ENCODE data around the gene NFATC1. TPM values are rescaled to one million over a fixed set of nuclear protein-coding genes. Genes with fewer than 3 reads are reported as not detected.

NFATC1 gene
- total RNA-seq, 4 donors from 2014 or later, result 10.1 to 15.0 (median 12.7) TPM

DNA sequence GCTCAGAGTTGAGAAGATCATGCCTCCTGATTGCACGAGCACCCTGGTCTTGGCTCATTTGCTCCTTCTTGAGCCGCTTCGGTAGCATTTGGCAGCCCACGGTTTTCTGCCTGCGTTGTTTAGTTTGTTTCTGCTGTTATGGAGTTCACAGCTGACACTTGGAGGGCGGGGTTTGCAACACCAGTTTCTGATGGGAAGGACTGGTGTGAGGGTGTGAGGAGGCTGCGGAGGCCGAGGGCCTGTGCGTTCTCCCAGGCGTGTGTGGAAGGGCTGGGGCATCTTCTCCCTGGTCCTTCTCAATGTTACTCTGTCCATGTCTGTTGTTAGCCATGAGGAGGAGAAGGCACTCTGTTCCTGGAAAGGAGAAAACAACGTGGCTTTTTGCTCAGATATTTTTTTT is 22.9 kb downstream of the NFATC1 start:
- TF ChIP-seq, protein P1, sequence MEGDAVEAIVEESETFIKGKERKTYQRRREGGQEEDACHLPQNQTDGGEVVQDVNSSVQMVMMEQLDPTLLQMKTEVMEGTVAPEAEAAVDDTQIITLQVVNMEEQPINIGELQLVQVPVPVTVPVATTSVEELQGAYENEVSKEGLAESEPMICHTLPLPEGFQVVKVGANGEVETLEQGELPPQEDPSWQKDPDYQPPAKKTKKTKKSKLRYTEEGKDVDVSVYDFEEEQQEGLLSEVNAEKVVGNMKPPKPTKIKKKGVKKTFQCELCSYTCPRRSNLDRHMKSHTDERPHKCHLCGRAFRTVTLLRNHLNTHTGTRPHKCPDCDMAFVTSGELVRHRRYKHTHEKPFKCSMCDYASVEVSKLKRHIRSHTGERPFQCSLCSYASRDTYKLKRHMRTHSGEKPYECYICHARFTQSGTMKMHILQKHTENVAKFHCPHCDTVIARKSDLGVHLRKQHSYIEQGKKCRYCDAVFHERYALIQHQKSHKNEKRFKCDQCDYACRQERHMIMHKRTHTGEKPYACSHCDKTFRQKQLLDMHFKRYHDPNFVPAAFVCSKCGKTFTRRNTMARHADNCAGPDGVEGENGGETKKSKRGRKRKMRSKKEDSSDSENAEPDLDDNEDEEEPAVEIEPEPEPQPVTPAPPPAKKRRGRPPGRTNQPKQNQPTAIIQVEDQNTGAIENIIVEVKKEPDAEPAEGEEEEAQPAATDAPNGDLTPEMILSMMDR (IDR thresholded peaks at IDR 0.05), result no peak
- TF ChIP-seq POLR2A (IDR thresholded peaks at IDR 0.05), result no peak
- WGBS, 2 donors, result 71 to 88% methylated on average over 5 to 11 of the region's 11 CpGs
- Histone ChIP-seq H3K9me3 (no peaks in the 10 kb centered on the region), H3K27ac (no peak overlapping the region), H3K36me3 (no peaks in the 10 kb centered on the region), H3K4me3 (replicated peaks in 1 of 3) (no peak overlapping the region), H3K27me3 (no peaks in the 10 kb centered on the region), H3K4me1 (peaks cover 0 to 4% of the 10 kb centered on the region in 2 donors)
- peak in 1 of 2 donors; percentile 36 for DNase-seq
- intact Hi-C loops (cut with DNase I), result no loop called here

DNA sequence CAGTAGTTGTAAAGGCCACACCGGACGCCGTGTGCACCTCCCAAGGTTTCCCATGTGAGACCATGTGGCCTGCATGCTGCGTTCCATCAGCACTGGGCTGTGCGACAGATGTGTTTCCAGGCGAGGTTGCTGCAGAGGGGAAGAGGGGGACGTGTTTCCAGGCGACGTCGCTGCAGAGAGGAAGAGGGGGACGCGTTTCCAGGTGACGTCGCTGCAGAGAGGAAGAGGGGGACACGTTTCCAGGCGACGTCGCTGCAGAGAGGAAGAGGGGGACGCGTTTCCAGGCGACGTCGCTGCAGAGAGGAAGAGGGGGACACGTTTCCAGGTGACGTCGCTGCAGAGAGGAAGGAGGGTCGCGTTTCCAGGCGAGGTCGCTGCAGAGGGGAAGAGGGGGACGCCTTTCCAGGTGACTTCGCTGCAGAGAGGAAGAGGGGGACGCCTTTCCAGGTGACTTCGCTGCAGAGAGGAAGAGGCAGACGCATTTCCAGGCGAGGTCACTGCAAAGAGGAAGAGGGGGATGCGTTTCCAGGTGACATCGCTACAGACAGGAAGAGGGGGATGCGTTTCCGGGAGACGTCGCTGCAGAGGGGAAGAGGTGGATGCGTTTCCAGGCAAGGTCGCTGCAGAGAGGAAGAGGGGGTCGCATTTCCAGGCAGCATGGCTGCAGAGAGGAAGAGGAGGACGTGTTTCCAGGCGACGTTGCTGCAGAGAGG is 24.5 kb downstream of the NFATC1 start:
- no peak for TF ChIP-seq POLR2A (IDR thresholded peaks at IDR 0.05)
- TF ChIP-seq, protein P1 (IDR thresholded peaks at IDR 0.05), result no peak
- Histone ChIP-seq H3K4me3 (replicated peaks in 1 of 3) (no peak overlapping the region), H3K9me3 (no peaks in the 10 kb centered on the region), H3K36me3 (no peaks in the 10 kb centered on the region), H3K4me1 (peaks cover 0 to 4% of the 10 kb centered on the region in 2 donors), H3K27me3 (no peaks in the 10 kb centered on the region), H3K27ac (no peak overlapping the region)
- intact Hi-C loops (cut with DNase I), result no loop called here
- no peak for DNase-seq
- 80 to 82% methylated on average over 48 of the region's 48 CpGs for whole genome bisulfite sequencing, 2 donors

DNA sequence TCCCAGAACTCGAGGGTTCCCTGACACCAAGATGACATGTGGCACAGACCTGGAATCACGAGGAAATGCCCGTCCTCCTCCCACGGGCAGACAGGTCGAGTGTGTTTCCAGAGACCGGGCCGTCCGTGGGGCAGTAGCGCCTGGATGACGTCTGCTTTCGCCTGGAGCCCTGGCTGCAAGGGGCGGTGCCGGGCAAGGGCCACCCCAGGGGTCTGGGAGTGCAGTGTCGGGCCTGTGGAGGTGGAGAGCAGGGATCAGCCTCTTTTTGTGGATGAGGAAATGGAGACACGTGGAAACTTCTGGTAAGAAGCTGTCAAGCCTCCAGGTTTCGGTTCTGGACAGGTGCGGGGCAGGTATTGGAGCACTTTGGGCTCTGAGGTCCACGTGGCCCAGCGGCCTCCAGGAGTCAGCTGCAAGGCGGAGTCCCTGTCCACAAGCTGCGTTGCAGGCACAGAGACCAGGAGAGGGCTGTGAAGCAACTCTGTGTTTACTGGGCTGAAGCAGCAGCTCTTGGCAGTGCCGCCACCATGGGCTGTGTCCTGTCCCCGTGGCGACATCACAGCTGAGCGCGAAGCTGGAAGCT is 25.6 kb downstream of the NFATC1 start:
- no peak overlapping the region for H3K4me3 ChIP-seq (replicated peaks in 1 of 3)
- no peaks in the 10 kb centered on the region for H3K9me3 ChIP-seq
- H3K27ac ChIP-seq, result no peak overlapping the region
- peaks cover 0 to 4% of the 10 kb centered on the region in 2 donors for H3K4me1 ChIP-seq
- intact Hi-C loops (cut with DNase I), result no loop called here
- no peak for DNase-seq
- TF ChIP-seq POLR2A (IDR thresholded peaks at IDR 0.05), result no peak
- TF ChIP-seq, protein P1 (IDR thresholded peaks at IDR 0.05), result no peak
- WGBS, 2 donors, result 87 to 90% methylated on average over 25 to 26 of the region's 26 CpGs
- no peaks in the 10 kb centered on the region for H3K27me3 ChIP-seq
- H3K36me3 ChIP-seq, result no peaks in the 10 kb centered on the region

DNA sequence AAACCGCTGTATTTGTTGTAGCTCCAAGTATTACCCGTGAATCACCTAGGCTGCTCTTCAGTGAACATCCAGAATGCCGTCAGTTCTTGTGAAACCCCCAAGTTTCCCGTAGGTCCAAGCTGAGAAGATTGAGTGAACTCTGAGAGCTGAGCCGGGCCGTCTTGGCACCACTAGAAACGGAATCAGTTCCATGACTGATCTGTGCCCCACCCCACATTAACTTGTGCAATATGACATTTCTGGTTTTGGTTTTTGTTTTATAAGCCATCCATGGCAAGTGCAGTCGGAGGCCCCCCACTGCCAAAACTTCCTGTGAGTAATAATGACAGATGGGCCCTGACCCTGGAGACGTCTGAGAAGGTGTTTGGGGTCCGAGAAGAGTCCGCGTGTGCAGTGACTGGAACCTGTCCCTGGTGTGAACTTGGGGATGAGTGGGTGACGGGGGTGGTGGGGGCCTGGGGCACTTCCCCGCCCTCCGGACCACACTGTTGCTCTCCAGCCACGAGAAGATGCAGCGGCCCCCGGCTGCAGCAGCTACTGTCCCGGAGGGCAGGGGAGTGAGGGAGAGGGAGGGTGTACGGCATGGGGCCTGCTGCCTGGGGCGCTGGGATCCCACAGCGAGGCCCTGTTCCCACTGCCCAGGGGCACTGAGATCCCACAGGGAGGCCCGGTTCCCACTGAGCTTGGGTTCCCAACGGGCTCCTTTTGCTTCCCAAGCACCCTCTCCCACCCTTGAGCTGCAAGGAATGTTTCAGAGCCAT is 26.5 kb downstream of the NFATC1 start:
- Histone ChIP-seq H3K27me3 (no peaks in the 10 kb centered on the region), H3K4me1 (peaks cover 0 to 4% of the 10 kb centered on the region in 2 donors), H3K4me3 (replicated peaks in 1 of 3) (no peak overlapping the region), H3K27ac (no peak overlapping the region), H3K36me3 (no peaks in the 10 kb centered on the region), H3K9me3 (no peaks in the 10 kb centered on the region)
- intact Hi-C loops (cut with DNase I), result no loop called here
- DNase-seq, result no peak
- TF ChIP-seq, protein P1 (IDR thresholded peaks at IDR 0.05), result no peak
- no peak for TF ChIP-seq POLR2A (IDR thresholded peaks at IDR 0.05)
- 70 to 81% methylated on average over 22 to 24 of the region's 24 CpGs for WGBS, 2 donors

DNA sequence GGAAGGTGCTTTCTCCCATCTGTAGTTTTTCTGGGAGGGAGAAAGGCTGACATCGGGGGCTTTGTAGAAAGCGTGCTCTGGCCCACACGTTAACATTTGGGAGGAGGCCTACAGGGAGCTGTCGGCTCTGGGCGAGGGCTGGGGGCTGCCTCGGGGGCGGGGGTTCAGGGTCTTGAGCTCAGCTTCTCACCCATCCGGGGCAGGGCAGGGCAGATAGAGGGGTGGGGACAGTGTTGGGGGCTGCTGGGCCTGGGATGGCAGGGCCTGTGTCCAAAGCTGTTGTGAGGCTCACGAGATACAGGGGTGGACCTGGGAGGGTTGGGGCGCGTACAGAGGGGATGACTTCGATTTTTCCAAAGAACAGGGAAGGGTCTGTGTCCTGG is 27.0 kb downstream of the NFATC1 start:
- Histone ChIP-seq H3K9me3 (no peaks in the 10 kb centered on the region), H3K27me3 (no peaks in the 10 kb centered on the region), H3K4me1 (peaks cover 0 to 4% of the 10 kb centered on the region in 2 donors), H3K27ac (no peak overlapping the region), H3K4me3 (replicated peaks in 1 of 3) (no peak overlapping the region), H3K36me3 (no peaks in the 10 kb centered on the region)
- WGBS, 2 donors, result 89% methylated on average over 10 to 12 of the region's 12 CpGs
- TF ChIP-seq, protein P1 (IDR thresholded peaks at IDR 0.05), result no peak
- TF ChIP-seq POLR2A (IDR thresholded peaks at IDR 0.05), result no peak
- DNase-seq, result no peak
- intact Hi-C loops (cut with DNase I), result no loop called here

All from thyroid gland (tissue), 4 donors.